Osteoblast (primary cell): ENCODE measurements around the gene DDR1. TPM values are rescaled to one million over a fixed set of nuclear protein-coding genes. Genes with fewer than 3 reads are reported as not detected.
A peak's percentile ranks its signal among the peaks of the same experiment; 100 is the strongest.
"Not testable (repeated sequence)": the region's sequence is repeated elsewhere in the genome, so short reads cannot be mapped to it uniquely, and the experiment has no call there.

Source experiments
- DNase-seq: peaks from one replicate; pipeline ENCODE4 v3.0.0; 2011; ENCODE audit warnings: low spot score, mixed read lengths; ENCODE audit not compliant: insufficient read length; ENCODE audit errors: missing footprints
- H2AFZ ChIP-seq: 2 replicates; pipeline ENCODE4 v1.6.0; 2011; ENCODE audit warnings: mild to moderate bottlenecking, low read length
- H3K27ac ChIP-seq: 2 replicates; pipeline ENCODE4 v1.5.1; 2011; ENCODE audit warnings: mild to moderate bottlenecking, low read depth, low read length, moderate library complexity
- H3K27me3 ChIP-seq: 2 replicates; pipeline ENCODE4 v1.6.0; 2012; ENCODE audit warnings: mild to moderate bottlenecking, control low read depth, inconsistent platforms, low read length, moderate library complexity; ENCODE audit not compliant: insufficient read depth
- H3K36me3 ChIP-seq: 2 replicates; pipeline ENCODE4 v1.5.1; 2011; ENCODE audit warnings: mild to moderate bottlenecking, low read length, control low read depth, moderate library complexity; ENCODE audit not compliant: insufficient read depth
- H3K4me1 ChIP-seq: 2 replicates; pipeline ENCODE4 v1.5.1; 2011; ENCODE audit warnings: mild to moderate bottlenecking, low read length, control low read depth, moderate library complexity; ENCODE audit not compliant: insufficient read depth
- H3K4me2 ChIP-seq: 2 replicates; pipeline ENCODE4 v1.6.0; 2011; ENCODE audit warnings: mild to moderate bottlenecking, low read length; ENCODE audit not compliant: insufficient read depth
- H3K4me3 ChIP-seq: fragments of 200-600 bp; sonication (generic); 3 replicates; pipeline ENCODE4 v1.5.1; 2012; ENCODE audit warnings: mild to moderate bottlenecking, low read length, inconsistent platforms; ENCODE audit not compliant: insufficient read depth
- H3K79me2 ChIP-seq: 2 replicates; pipeline ENCODE4 v1.6.0; 2012; ENCODE audit warnings: mild to moderate bottlenecking, low read length, control low read depth, inconsistent platforms; ENCODE audit not compliant: insufficient read depth
- H3K9me3 ChIP-seq: 2 replicates; pipeline ENCODE4 v1.5.1; 2011; ENCODE audit warnings: low read depth, low read length, control low read depth
- H4K20me1 ChIP-seq: 2 replicates; pipeline ENCODE4 v1.6.0; 2012; ENCODE audit warnings: mild to moderate bottlenecking, low read length, control low read depth; ENCODE audit not compliant: insufficient read depth
- total RNA-seq: library from RNA; depleted of rRNA; stranded (reverse); fragments of >200 nt; gene quantifications from 2 replicates; pipeline ENCODE4 v1.2.3, GENCODE V29; 2012
- TF ChIP-seq, protein P1 (sequence below): IDR thresholded peaks from 2 replicates; pipeline ENCODE4 v1.5.1; 2011; ENCODE audit warnings: mild to moderate bottlenecking, low read depth, low read length, moderate library complexity; ENCODE audit errors: extremely low read depth

DDR1 gene
- total RNA-seq, 1 donor, result 22.4 TPM

- Histone ChIP-seq H3K9me3 (no peaks in the 10 kb centered on the region), H3K4me2 (no peak overlapping the region), H3K27me3 (peaks cover 16% of the 10 kb centered on the region), H3K27ac (no peak overlapping the region), H3K4me3 (no peak overlapping the region), H2AFZ (no peak overlapping the region), H3K36me3 (no peaks in the 10 kb centered on the region), H3K4me1 (no peaks in the 10 kb centered on the region), H3K79me2 (no peaks in the 10 kb centered on the region), H4K20me1 (no peaks in the 10 kb centered on the region)
- DNase-seq, result no peak
- TF ChIP-seq, protein P1, sequence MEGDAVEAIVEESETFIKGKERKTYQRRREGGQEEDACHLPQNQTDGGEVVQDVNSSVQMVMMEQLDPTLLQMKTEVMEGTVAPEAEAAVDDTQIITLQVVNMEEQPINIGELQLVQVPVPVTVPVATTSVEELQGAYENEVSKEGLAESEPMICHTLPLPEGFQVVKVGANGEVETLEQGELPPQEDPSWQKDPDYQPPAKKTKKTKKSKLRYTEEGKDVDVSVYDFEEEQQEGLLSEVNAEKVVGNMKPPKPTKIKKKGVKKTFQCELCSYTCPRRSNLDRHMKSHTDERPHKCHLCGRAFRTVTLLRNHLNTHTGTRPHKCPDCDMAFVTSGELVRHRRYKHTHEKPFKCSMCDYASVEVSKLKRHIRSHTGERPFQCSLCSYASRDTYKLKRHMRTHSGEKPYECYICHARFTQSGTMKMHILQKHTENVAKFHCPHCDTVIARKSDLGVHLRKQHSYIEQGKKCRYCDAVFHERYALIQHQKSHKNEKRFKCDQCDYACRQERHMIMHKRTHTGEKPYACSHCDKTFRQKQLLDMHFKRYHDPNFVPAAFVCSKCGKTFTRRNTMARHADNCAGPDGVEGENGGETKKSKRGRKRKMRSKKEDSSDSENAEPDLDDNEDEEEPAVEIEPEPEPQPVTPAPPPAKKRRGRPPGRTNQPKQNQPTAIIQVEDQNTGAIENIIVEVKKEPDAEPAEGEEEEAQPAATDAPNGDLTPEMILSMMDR, result no peak
Observed at GRCh38 chr6:30854285-30855040, 29.9 kb upstream of the DDR1 start.

DNA sequence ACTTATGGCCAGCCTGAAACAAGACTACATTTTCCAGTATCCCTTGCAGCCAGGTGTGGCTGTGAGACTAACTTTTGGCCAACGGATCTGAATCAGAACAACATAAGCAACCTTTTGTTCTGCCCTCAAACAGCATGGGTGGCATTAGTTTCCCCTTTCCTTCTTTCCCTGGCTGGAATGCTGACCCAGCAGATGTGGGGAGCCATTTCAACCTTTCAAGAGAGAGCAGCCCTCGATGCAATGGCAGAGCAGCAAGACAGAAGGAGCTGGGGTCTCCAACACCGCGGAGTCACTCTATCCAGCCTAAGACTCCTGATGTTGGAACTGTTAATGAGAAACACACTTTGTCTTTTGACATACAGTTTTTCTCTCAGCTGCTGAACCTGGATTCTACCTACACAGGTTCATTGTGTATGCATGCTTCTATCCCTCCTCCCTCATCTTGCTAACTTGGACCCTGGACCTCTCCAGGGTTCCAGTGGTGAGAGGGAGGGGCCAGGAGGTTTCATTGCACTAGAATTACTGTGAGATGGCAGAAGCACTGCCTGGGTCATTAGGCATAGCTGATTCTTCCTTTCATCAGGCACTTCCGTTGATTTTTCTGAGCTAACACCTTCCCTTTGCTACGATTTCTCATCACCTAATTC is 28.8 kb upstream of the DDR1 start:
- H3K4me1 ChIP-seq, result no peaks in the 10 kb centered on the region
- no peak overlapping the region for H3K4me2 ChIP-seq
- H3K27ac ChIP-seq, result no peak overlapping the region
- H2AFZ ChIP-seq, result no peak overlapping the region
- DNase-seq, result no peak
- H3K79me2 ChIP-seq, result no peaks in the 10 kb centered on the region
- H3K4me3 ChIP-seq, result no peak overlapping the region
- TF ChIP-seq, protein P1, result no peak
- H4K20me1 ChIP-seq, result no peaks in the 10 kb centered on the region
- no peaks in the 10 kb centered on the region for H3K36me3 ChIP-seq
- no peaks in the 10 kb centered on the region for H3K9me3 ChIP-seq
- H3K27me3 ChIP-seq, result peaks cover 16% of the 10 kb centered on the region

GRCh38 chr6:30857112-30857511 is 27.2 kb upstream of the DDR1 start:
- no peaks in the 10 kb centered on the region for H3K9me3 ChIP-seq
- peak; percentile 17 for DNase-seq
- H3K27me3 ChIP-seq, result peaks cover 16% of the 10 kb centered on the region
- no peaks in the 10 kb centered on the region for H4K20me1 ChIP-seq
- no peak overlapping the region for H3K4me2 ChIP-seq
- TF ChIP-seq, protein P1, result no peak
- no peaks in the 10 kb centered on the region for H3K36me3 ChIP-seq
- no peak overlapping the region for H3K27ac ChIP-seq
- no peak overlapping the region for H2AFZ ChIP-seq
- H3K4me3 ChIP-seq, result no peak overlapping the region
- H3K4me1 ChIP-seq, result no peaks in the 10 kb centered on the region
- H3K79me2 ChIP-seq, result no peaks in the 10 kb centered on the region

GRCh38 chr6:30857549-30857948 is 26.8 kb upstream of the DDR1 start:
- no peaks in the 10 kb centered on the region for H3K9me3 ChIP-seq
- H3K4me2 ChIP-seq, result no peak overlapping the region
- TF ChIP-seq, protein P1, result no peak
- H4K20me1 ChIP-seq, result no peaks in the 10 kb centered on the region
- H3K4me3 ChIP-seq, result no peak overlapping the region
- no peaks in the 10 kb centered on the region for H3K4me1 ChIP-seq
- peak; percentile 5 for DNase-seq
- H2AFZ ChIP-seq, result no peak overlapping the region
- no peaks in the 10 kb centered on the region for H3K79me2 ChIP-seq
- H3K27ac ChIP-seq, result no peak overlapping the region
- H3K27me3 ChIP-seq, result peaks cover 16% of the 10 kb centered on the region
- H3K36me3 ChIP-seq, result no peaks in the 10 kb centered on the region

- peaks cover 16% of the 10 kb centered on the region for H3K27me3 ChIP-seq
- not testable (repeated sequence) for H2AFZ ChIP-seq, H4K20me1 ChIP-seq, H3K4me2 ChIP-seq, H3K4me3 ChIP-seq, H3K79me2 ChIP-seq, H3K27ac ChIP-seq, H3K4me1 ChIP-seq, DNase-seq, H3K9me3 ChIP-seq, H3K36me3 ChIP-seq
Observed at GRCh38 chr6:30859726-30860125, 24.6 kb upstream of the DDR1 start.
